ENCODE measurements around the gene FKBP9. TPM values are rescaled to one million over a fixed set of nuclear protein-coding genes. Genes with fewer than 3 reads are reported as not detected.

Gene FKBP9
- total and polyA plus RNA-seq, 2 of the 8 experiments (the other 6 are each of a cell fraction or from before 2014, with no cell fraction given): 7.2 to 10.1 TPM

DNA sequence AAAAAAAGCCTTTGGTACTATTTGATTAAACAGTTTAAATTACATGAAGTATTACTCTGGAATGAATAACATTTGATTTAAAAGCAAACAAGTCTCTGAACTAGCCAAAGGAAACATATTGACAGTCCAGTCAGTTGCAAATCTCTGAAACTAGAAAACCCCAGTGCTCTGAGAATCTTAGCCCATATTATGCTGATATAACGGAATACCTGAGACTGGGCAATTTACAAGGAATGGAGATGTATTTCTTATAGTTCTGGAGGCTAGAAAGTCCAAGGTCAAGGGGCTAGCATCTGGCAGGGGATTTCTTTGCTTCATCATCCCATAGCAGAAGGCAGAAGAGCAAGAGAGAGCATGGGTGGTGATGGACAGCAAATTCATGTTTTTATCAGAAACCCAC lies 21.7 kb upstream of the FKBP9 start:
- CTCF ChIA-PET (ENCODE audit: partially characterized antibody): no interaction called here
- no peaks in the 10 kb centered on the region; a peak in 1 of 8 replicates for H3K36me3 ChIP-seq (ENCODE audit: control insufficient read depth in 2 of 4, insufficient read depth in 4 of 4, low read length in 3 of 4)
- H4K20me1 ChIP-seq (replicated peaks in 1 of 2; ENCODE audit: control insufficient read depth in 1 of 2, insufficient read depth in 2 of 2, low read length in 2 of 2): peaks cover 3 to 17% of the 10 kb centered on the region in 2 experiments
- no peak overlapping the region for H2BK120ac ChIP-seq (replicated peaks; ENCODE audit: low read depth, low read length)
- no peak overlapping the region for H3K4me2 ChIP-seq (ENCODE audit: insufficient read depth in 1 of 2, low read depth in 2 of 2, low read length in 2 of 2)
- H3K14ac ChIP-seq (ENCODE audit: insufficient read length): no peak overlapping the region
- H3K56ac ChIP-seq (replicated peaks; ENCODE audit: insufficient read length, low read depth, low read length): no peak overlapping the region
- H3K79me1 ChIP-seq (ENCODE audit: low read depth, low read length): no peaks in the 10 kb centered on the region
- H4K91ac ChIP-seq (replicated peaks; ENCODE audit: insufficient read length, low read length): no peak overlapping the region
- H3K27me3 ChIP-seq (replicated peaks in 1 of 4; ENCODE audit: control insufficient read depth in 3 of 4, extremely low read depth in 1 of 4, insufficient read depth in 3 of 4, low read length in 3 of 4): peaks cover 35 to 75% (median 53%) of the 10 kb centered on the region in 4 experiments
- H2BK20ac ChIP-seq (ENCODE audit: low read length): no peak overlapping the region
- no peak overlapping the region for H3K27ac ChIP-seq (ENCODE audit: low read depth, low read length)
- no peak overlapping the region for H4K8ac ChIP-seq (ENCODE audit: extremely low read depth, insufficient read depth, low read length)
- H3K9me3 ChIP-seq (ENCODE audit: insufficient read depth in 2 of 2, low read depth in 1 of 2, low read length in 1 of 2): peaks cover 0 to 2% of the 10 kb centered on the region in 2 experiments; a peak in 1 of 4 replicates
- POLR2A ChIA-PET (ENCODE audit: partially characterized antibody): no interaction called here
- no peak overlapping the region for H3K18ac ChIP-seq (ENCODE audit: extremely low read depth, low read length)
- no peaks in the 10 kb centered on the region for H3K4me1 ChIP-seq (replicated peaks in 1 of 4; ENCODE audit: control insufficient read depth in 3 of 4, insufficient read depth in 4 of 4, low read length in 3 of 4)
- no peak overlapping the region for H3K4me3 ChIP-seq (ENCODE audit: extremely low read depth in 1 of 4, insufficient read depth in 2 of 4, low read depth in 3 of 4, low read length in 4 of 4)
- no peaks in the 10 kb centered on the region for H3K23me2 ChIP-seq (ENCODE audit: low read depth, low read length)
- DNase-seq (ENCODE audit: low read depth in 1 of 2, low spot score in 2 of 2) (no peak), FAIRE-seq (no peak)
- no peak overlapping the region for H3K4ac ChIP-seq (replicated peaks; ENCODE audit: insufficient read length, low read depth, low read length)
- H2AFZ ChIP-seq (ENCODE audit: low read length): no peak overlapping the region
- H3K9ac ChIP-seq (replicated peaks in 1 of 4; ENCODE audit: extremely low read depth in 1 of 4, low read depth in 3 of 4, low read length in 3 of 4): no peak overlapping the region
- no peak overlapping the region for H2AK5ac ChIP-seq (ENCODE audit: low read depth, low read length)
- no peak overlapping the region for H3K23ac ChIP-seq (ENCODE audit: insufficient read length)
- no peak overlapping the region for H2BK12ac ChIP-seq (ENCODE audit: low read depth, low read length)
- no peak overlapping the region for H2BK15ac ChIP-seq (ENCODE audit: low read length)
- no peak overlapping the region for H2BK5ac ChIP-seq (ENCODE audit: low read depth, low read length)
- no peak overlapping the region for H4K5ac ChIP-seq (ENCODE audit: insufficient read length, low read depth, low read length)
- H3K79me2 ChIP-seq (ENCODE audit: control insufficient read depth in 1 of 2, insufficient read depth in 2 of 2, low read length in 2 of 2): no peaks in the 10 kb centered on the region
- 74% methylated on average over 1 of the region's 1 CpG; no CpG with 5 or more reads in 1 of the 2 experiments for WGBS, 2 experiments (ENCODE audit: extremely low coverage in 1 of 2, insufficient coverage in 1 of 2, insufficient read length in 1 of 2, insufficient replicate concordance in 2 of 2, low coverage in 1 of 2, low lambda C conversion rate in 2 of 2, missing lambda C conversion rate in 1 of 2)
- TF ChIP-seq YY1 (IDR thresholded peaks at IDR 0.05; ENCODE audit: low read depth, low read length) (no peak), CTCF (IDR thresholded peaks at IDR 0.05; ENCODE audit: control extremely low read depth in 1 of 3, insufficient read depth in 1 of 3, low read depth in 1 of 3, low read length in 3 of 3) (no peak), GTF2F1 (IDR thresholded peaks at IDR 0.05; ENCODE audit: borderline replicate concordance, low read depth, low read length) (no peak), JUN (IDR thresholded peaks at IDR 0.05; ENCODE audit: low read depth, low read length) (no peak)

Data from H1 (cell line).